Upper lobe of left lung (tissue), 6 donors: ENCODE measurements around the gene LTBP1. TPM values are rescaled to one million over a fixed set of nuclear protein-coding genes. Genes with fewer than 3 reads are reported as not detected.
A peak's percentile ranks its signal among the peaks of the same experiment; 100 is the strongest.

Source experiments
- ATAC-seq, 2 donors: fragments of 200-7000 bp; cut with Tn5 transposase; one replicate each; pipeline ENCODE4 v1.9.1; 2022; ENCODE audit warnings: mild to moderate bottlenecking in 2 of 2, moderate library complexity in 2 of 2; ENCODE audit not compliant: low FRiP score in 2 of 2
- DNase-seq, 2 donors: peaks; one replicate each; pipeline ENCODE4 v3.0.0-alpha.2; 2019 to 2020
- H3K27ac ChIP-seq, 4 donors: fragments of 200-600 bp; sonication (generic); one replicate each; pipeline ENCODE4 v1.5.1; 2016 to 2019
- H3K27me3 ChIP-seq, 4 donors: fragments of 200-600 bp; sonication (generic); one replicate each; pipeline ENCODE4 v1.5.1; 2017 to 2019
- H3K36me3 ChIP-seq, 4 donors: fragments of 200-600 bp; sonication (generic); one replicate each; pipeline ENCODE4 v1.5.1; 2016 to 2019
- H3K4me1 ChIP-seq, 4 donors: fragments of 200-600 bp; sonication (generic); one replicate each; pipeline ENCODE4 v1.5.1; 2018 to 2019
- H3K4me3 ChIP-seq, 4 donors: fragments of 200-600 bp; sonication (generic); one replicate each; pipeline ENCODE4 v1.5.1; 2017 to 2019; ENCODE audit warnings: mild to moderate bottlenecking in 2 of 4, moderate library complexity in 1 of 4
- H3K9me3 ChIP-seq, 4 donors: fragments of 200-600 bp; sonication (generic); one replicate each; pipeline ENCODE4 v1.5.1; 2018 to 2019
- EP300 ChIP-seq, 4 donors: sonication (generic); formaldehyde crosslinking; IDR thresholded peaks; one replicate each; pipeline ENCODE4 v1.5.1; 2017; ENCODE audit warnings: antibody characterized with exemption in 4 of 4, control low read depth in 2 of 4
- POLR2A ChIP-seq, 4 donors: fragments of 450-650 bp; IDR thresholded peaks; one replicate each; pipeline ENCODE4 v1.5.1; 2016 to 2017; ENCODE audit warnings: antibody characterized with exemption in 4 of 4, mild to moderate bottlenecking in 2 of 4
- POLR2AphosphoS5 ChIP-seq, 2 donors: sonication (generic); formaldehyde crosslinking; IDR thresholded peaks; one replicate each; pipeline ENCODE4 v1.5.1; 2017; ENCODE audit warnings: antibody characterized with exemption in 2 of 2
- WGBS, 2 donors: methylation state at CpG; one replicate each; pipeline ENCODE4 v1.1.5; 2017 to 2018; 5-methylcytosine and 5-hydroxymethylcytosine counted together
- total RNA-seq, 6 donors: library from RNA; depleted of rRNA in 4 of 6; stranded (reverse); fragments of >200 nt in 4 of 6; gene quantifications; one replicate each; pipeline versions ENCODE4 v1.1.0 to v1.2.1, GENCODE V29; 2016 to 2021
- TF ChIP-seq, protein P1 (sequence below), 6 experiments: fragments of 450-650 bp in 4 of 6; fragments of 200-600 bp in 2 of 6; sonication (generic) in 2 of 6; IDR thresholded peaks; one replicate each; pipeline ENCODE4 v1.5.1; 2016 to 2019; ENCODE audit warnings: antibody characterized with exemption in 6 of 6
- donor health status: DM: no; HTN: no; CAD: no; lungs with moderate emphysema.
- donor health status: DM: no; HTN: yes; CAD: no; lungs with severe emphysema.

LTBP1 gene
- total RNA-seq, 6 donors from 2014 or later = 11.5 to 45.0 (median 27.1) TPM

DNA sequence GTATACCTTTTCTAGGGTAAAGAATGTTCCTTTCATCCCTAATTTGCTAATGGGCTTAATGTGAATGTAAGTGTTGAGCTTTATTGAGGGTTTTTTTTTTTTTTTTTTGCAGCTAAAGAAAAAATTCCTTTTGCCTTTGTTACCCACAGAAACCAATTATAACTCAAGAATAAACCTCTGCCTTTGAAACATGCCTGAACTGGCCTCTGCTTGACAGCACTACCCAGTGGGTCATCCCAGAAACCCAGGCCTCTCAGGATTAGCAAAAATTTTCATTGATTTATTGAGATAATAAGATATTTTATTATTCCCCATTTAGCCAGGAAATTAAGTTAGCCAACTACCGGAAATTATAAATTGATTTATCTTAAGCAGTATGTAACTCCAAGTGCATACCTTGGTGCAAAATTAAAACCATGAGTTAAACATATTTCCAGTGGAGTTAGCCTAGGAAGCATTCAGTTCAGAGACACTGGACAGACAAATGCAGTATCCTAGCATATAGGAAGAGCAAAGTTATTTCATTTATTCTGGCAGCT, 462.7 kb downstream of the LTBP1 start:
- no peak for TF ChIP-seq POLR2A (IDR thresholded peaks at IDR 0.05)
- no peak for TF ChIP-seq POLR2AphosphoS5 (IDR thresholded peaks at IDR 0.05)
- no peak for TF ChIP-seq EP300 (IDR thresholded peaks at IDR 0.05)
- TF ChIP-seq, protein P1, sequence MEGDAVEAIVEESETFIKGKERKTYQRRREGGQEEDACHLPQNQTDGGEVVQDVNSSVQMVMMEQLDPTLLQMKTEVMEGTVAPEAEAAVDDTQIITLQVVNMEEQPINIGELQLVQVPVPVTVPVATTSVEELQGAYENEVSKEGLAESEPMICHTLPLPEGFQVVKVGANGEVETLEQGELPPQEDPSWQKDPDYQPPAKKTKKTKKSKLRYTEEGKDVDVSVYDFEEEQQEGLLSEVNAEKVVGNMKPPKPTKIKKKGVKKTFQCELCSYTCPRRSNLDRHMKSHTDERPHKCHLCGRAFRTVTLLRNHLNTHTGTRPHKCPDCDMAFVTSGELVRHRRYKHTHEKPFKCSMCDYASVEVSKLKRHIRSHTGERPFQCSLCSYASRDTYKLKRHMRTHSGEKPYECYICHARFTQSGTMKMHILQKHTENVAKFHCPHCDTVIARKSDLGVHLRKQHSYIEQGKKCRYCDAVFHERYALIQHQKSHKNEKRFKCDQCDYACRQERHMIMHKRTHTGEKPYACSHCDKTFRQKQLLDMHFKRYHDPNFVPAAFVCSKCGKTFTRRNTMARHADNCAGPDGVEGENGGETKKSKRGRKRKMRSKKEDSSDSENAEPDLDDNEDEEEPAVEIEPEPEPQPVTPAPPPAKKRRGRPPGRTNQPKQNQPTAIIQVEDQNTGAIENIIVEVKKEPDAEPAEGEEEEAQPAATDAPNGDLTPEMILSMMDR (IDR thresholded peaks at IDR 0.05) = no peak
- no peaks in the 10 kb centered on the region for H3K36me3 ChIP-seq
- 97 to 100% methylated on average over 1 of the region's 1 CpG for WGBS, 2 donors

DNA sequence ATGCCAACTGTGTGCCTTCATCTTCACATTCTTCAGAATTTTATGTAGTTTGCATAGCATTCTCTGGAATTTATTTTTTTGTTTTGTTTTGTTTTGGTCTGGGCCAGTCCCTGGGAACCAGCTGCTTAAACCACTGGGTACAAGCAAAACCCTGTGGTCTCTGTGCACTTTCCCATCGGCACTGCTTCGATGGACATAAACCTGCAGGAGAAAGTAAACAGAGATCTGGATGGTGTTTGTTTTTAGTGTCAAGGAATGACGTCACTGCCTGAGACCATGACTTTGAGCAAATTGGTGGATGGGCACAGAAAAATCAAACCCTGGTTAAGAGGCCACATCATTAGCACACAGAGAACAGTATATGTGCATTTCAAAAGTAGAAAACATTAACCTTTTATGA, 465.0 kb downstream of the LTBP1 start:
- WGBS, 2 donors = 35 to 38% methylated on average over 3 of the region's 3 CpGs
- TF ChIP-seq, protein P1 (IDR thresholded peaks at IDR 0.05) = no peak
- TF ChIP-seq EP300 (IDR thresholded peaks at IDR 0.05) (no peak), POLR2AphosphoS5 (IDR thresholded peaks at IDR 0.05) (no peak), POLR2A (IDR thresholded peaks at IDR 0.05) (no peak)
- Histone ChIP-seq H3K36me3 (no peaks in the 10 kb centered on the region), H3K9me3 (no peaks in the 10 kb centered on the region), H3K27me3 (no peaks in the 10 kb centered on the region), H3K27ac (no peak overlapping the region), H3K4me1 (peaks cover 0 to 6% (median 2%) of the 10 kb centered on the region in 4 donors), H3K4me3 (no peak overlapping the region)
- ATAC-seq (no peak), DNase-seq (no peak)

More for the DNA sequence above, 462.7 kb downstream of the LTBP1 start:
- ATAC-seq = no peak
- no peak for DNase-seq
- no peaks in the 10 kb centered on the region for H3K27me3 ChIP-seq
- no peak overlapping the region for H3K4me3 ChIP-seq
- H3K4me1 ChIP-seq = no peaks in the 10 kb centered on the region
- no peak overlapping the region for H3K27ac ChIP-seq
- no peaks in the 10 kb centered on the region for H3K9me3 ChIP-seq

DNA sequence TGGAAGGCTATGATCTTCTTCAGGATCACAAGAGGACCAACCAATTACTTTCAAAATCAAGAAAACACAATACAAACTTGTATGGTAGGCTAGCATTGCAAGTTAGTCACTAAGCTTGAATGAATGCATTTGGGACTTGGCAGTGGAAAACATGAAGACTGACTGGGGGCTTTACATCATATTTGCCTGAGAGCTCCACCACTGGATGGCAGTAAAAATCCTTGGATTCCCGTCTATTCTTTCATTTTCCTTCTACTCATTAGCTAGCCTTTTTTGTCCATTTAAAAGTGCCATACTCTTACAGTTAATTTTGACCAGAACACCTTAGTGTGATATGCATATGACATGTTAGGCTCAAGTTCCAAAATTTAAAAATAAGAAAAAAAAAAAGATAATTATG, 466.2 kb downstream of the LTBP1 start:
- DNase-seq (no peak), ATAC-seq (no peak)
- TF ChIP-seq POLR2A (IDR thresholded peaks at IDR 0.05) = no peak
- no peak for TF ChIP-seq POLR2AphosphoS5 (IDR thresholded peaks at IDR 0.05)
- TF ChIP-seq, protein P1 (IDR thresholded peaks at IDR 0.05) = peak in 4 of 6 experiments; percentile 14 to 46 (median 24)
- H3K4me3 ChIP-seq = no peak overlapping the region
- WGBS, 2 donors = 9 to 28% methylated on average over 1 of the region's 1 CpG
- no peaks in the 10 kb centered on the region for H3K9me3 ChIP-seq
- no peak overlapping the region for H3K27ac ChIP-seq
- H3K4me1 ChIP-seq = peaks cover 0 to 12% (median 5%) of the 10 kb centered on the region in 4 donors
- no peaks in the 10 kb centered on the region for H3K27me3 ChIP-seq
- no peaks in the 10 kb centered on the region for H3K36me3 ChIP-seq

GRCh38 chr2:33419581-33420200, 472.9 kb downstream of the LTBP1 start:
- no peak for ATAC-seq
- no peaks in the 10 kb centered on the region for H3K27me3 ChIP-seq
- TF ChIP-seq EP300 (IDR thresholded peaks at IDR 0.05) (no peak), POLR2AphosphoS5 (IDR thresholded peaks at IDR 0.05) (no peak)
- TF ChIP-seq, protein P1 (IDR thresholded peaks at IDR 0.05) = no peak
- peaks cover 0 to 16% (median 8%) of the 10 kb centered on the region in 4 donors for H3K4me1 ChIP-seq
- no peaks in the 10 kb centered on the region for H3K9me3 ChIP-seq
- DNase-seq = no peak
- H3K36me3 ChIP-seq = no peaks in the 10 kb centered on the region
- peak overlapping the region in 1 of 4 donors; percentile 14 for H3K27ac ChIP-seq
- no peak overlapping the region for H3K4me3 ChIP-seq
- 63 to 67% methylated on average over 5 of the region's 5 CpGs for WGBS, 2 donors

- H3K4me3 ChIP-seq = no peak overlapping the region
- TF ChIP-seq, protein P1 (IDR thresholded peaks at IDR 0.05) = no peak
Observed at GRCh38 chr2:33420726-33421125, 474.0 kb downstream of the LTBP1 start.

More at GRCh38 chr2:33420726-33421125, 474.0 kb downstream of the LTBP1 start:
- Histone ChIP-seq H3K9me3 (no peaks in the 10 kb centered on the region), H3K36me3 (no peaks in the 10 kb centered on the region), H3K4me1 (peaks cover 0 to 16% (median 8%) of the 10 kb centered on the region in 4 donors), H3K27me3 (no peaks in the 10 kb centered on the region), H3K27ac (no peak overlapping the region)
- ATAC-seq (no peak), DNase-seq (no peak)
- 78 to 84% methylated on average over 4 of the region's 4 CpGs for WGBS, 2 donors
